ENCODE results near the gene ZNF79. TPM values are rescaled to one million over a fixed set of nuclear protein-coding genes. Genes with fewer than 3 reads are reported as not detected.

The ZNF79 gene
- total and polyA plus RNA-seq, 2 of the 4 experiments (the other 2 are of a cell fraction) = 5.6 to 15.4 TPM

- POLR2A ChIA-PET (ENCODE audit: unreplicated experiment) = no interaction called here
- peak overlapping the region; percentile 11; the same call in 1 of the 2 replicates for H3K18ac ChIP-seq (ENCODE audit: low read depth, low read length)
- H3K4me3 ChIP-seq (ENCODE audit: insufficient read depth, low read depth, low read length) = no peak overlapping the region
- WGBS, 2 experiments (ENCODE audit: extremely low coverage in 2 of 2, insufficient read length in 1 of 2) = 46% methylated on average over 6 of the region's 7 CpGs; no CpG with 5 or more reads in 1 of the 2 experiments
- H4K20me1 ChIP-seq (ENCODE audit: insufficient read depth, low read length) = no peaks in the 10 kb centered on the region
- TF ChIP-seq CTCF (conservative IDR thresholded peaks at IDR 0.05; ENCODE audit: low read depth, low read length) (no peak), POLR2A (IDR thresholded peaks at IDR 0.05; ENCODE audit: low read depth, low read length) (no peak), USF2 (IDR thresholded peaks at IDR 0.05; ENCODE audit: low read depth, low read length) (no peak), BHLHE40 (IDR thresholded peaks at IDR 0.05; ENCODE audit: low read depth, low read length) (no peak), ELK1 (IDR thresholded peaks at IDR 0.05; ENCODE audit: borderline replicate concordance, low read depth, low read length) (no peak), FOS (IDR thresholded peaks at IDR 0.05; ENCODE audit: low read depth, low read length) (no peak), RCOR1 (IDR thresholded peaks at IDR 0.05; ENCODE audit: insufficient replicate concordance, low read length) (no peak), MXI1 (IDR thresholded peaks at IDR 0.05; ENCODE audit: borderline replicate concordance, low read depth, low read length) (no peak), MAZ (IDR thresholded peaks at IDR 0.05; ENCODE audit: borderline replicate concordance, low read depth, low read length) (no peak), CEBPB (IDR thresholded peaks at IDR 0.05; ENCODE audit: low read depth, low read length) (no peak), RAD21 (IDR thresholded peaks at IDR 0.05; ENCODE audit: low read length) (no peak), CHD1 (IDR thresholded peaks at IDR 0.05; ENCODE audit: low read depth, low read length) (no peak), RFX5 (IDR thresholded peaks at IDR 0.05; ENCODE audit: low read depth, low read length) (no peak), SMC3 (IDR thresholded peaks at IDR 0.05; ENCODE audit: low read depth, low read length) (no peak), NFE2L2 (IDR thresholded peaks at IDR 0.05; ENCODE audit: low read depth, low read length) (no peak), MAFK (IDR thresholded peaks at IDR 0.05; ENCODE audit: low read depth, low read length) (no peak)
- CTCF ChIA-PET = no interaction called here
- no peak overlapping the region for H3K14ac ChIP-seq (replicated peaks; ENCODE audit: low read depth, low read length)
- H3K9me3 ChIP-seq (ENCODE audit: control insufficient read depth, insufficient read depth, low read length) = no peaks in the 10 kb centered on the region
- no peak overlapping the region for H3K56ac ChIP-seq (ENCODE audit: extremely low read depth, insufficient read depth, low read length)
- dilution Hi-C loops (cut with HindIII; ENCODE audit: low sequenced_read_pairs, unreplicated experiment) = no loop called here
- H2BK20ac ChIP-seq (ENCODE audit: low read depth, low read length) = no peak overlapping the region
- H3K4me2 ChIP-seq (ENCODE audit: low read depth, low read length) = no peak overlapping the region
- peaks cover 51% of the 10 kb centered on the region for H3K36me3 ChIP-seq (ENCODE audit: control insufficient read depth, insufficient read depth, low read length)
- H2AFZ ChIP-seq (replicated peaks; ENCODE audit: low read length, poor library complexity) = no peak overlapping the region
- H2AK9ac ChIP-seq (replicated peaks; ENCODE audit: low read depth, low read length, poor library complexity) = no peak overlapping the region
- peaks cover 7% of the 10 kb centered on the region; the same call in 1 of the 2 replicates for H3K9me1 ChIP-seq (ENCODE audit: insufficient read depth, low read length)
- no peak overlapping the region for H3K9ac ChIP-seq (ENCODE audit: low read depth, low read length)
- no peak overlapping the region for H4K91ac ChIP-seq (ENCODE audit: insufficient read depth, low read depth, low read length)
- intact Hi-C loops (cut with micrococcal nuclease) = no loop called here
- no peak overlapping the region for H4K5ac ChIP-seq (ENCODE audit: low read depth, low read length)
- H3K4me1 ChIP-seq (ENCODE audit: control insufficient read depth, insufficient read depth, low read length) = peaks cover 6% of the 10 kb centered on the region
- no TSS peak for BruUV-seq (replicated peaks)
- H2AK5ac ChIP-seq (ENCODE audit: low read depth, low read length) = no peak overlapping the region
- H2BK5ac ChIP-seq (ENCODE audit: low read depth, low read length, poor library complexity, severe bottlenecking) = peak overlapping the region; percentile 26
- H2BK15ac ChIP-seq (ENCODE audit: low read depth, low read length) = no peak overlapping the region
- no peaks in the 10 kb centered on the region for H3K27me3 ChIP-seq (ENCODE audit: control insufficient read depth, insufficient read depth, low read length)
- peak; percentile 76 for DNase-seq
- H3K23ac ChIP-seq (ENCODE audit: low read depth, low read length) = no peak overlapping the region
- in situ Hi-C loops (cut with MboI; ENCODE audit: low sequenced_read_pairs) = no loop called here
- no peak overlapping the region for H2BK120ac ChIP-seq (ENCODE audit: low read depth, low read length)
- H3K79me1 ChIP-seq (ENCODE audit: low read depth in 1 of 2, low read length in 2 of 2) = no peaks in the 10 kb centered on the region; a peak in 2 of 4 replicates
- H4K8ac ChIP-seq (ENCODE audit: low read depth in 2 of 2, low read length in 2 of 2) = no peak overlapping the region
- no peak overlapping the region for H3K4ac ChIP-seq (ENCODE audit: low read depth, low read length)
- ATAC-seq (ENCODE audit: low read depth) = peak; percentile 34; the same call in 1 of the 2 replicates
- H3K27ac ChIP-seq (ENCODE audit: insufficient read depth, low read length) = no peak overlapping the region
Measured at GRCh38 chr9:127463911-127464310, 39.7 kb downstream of the ZNF79 start.

All from IMR-90 (cell line).